Testis (tissue), 3 donors: ENCODE data around the gene CD9. TPM values are rescaled to one million over a fixed set of nuclear protein-coding genes. Genes with fewer than 3 reads are reported as not detected.
A peak's percentile ranks its signal among the peaks of the same experiment; 100 is the strongest.

Experiments used
- DNase-seq: peaks from one replicate; pipeline ENCODE4 v3.0.0-alpha.2; 2019
- H3K27ac ChIP-seq, 2 donors: fragments of 200-600 bp; sonication (generic); one replicate each; pipeline ENCODE4 v1.5.1; 2019
- H3K27me3 ChIP-seq: fragments of 200-600 bp; sonication (generic); one replicate; pipeline ENCODE4 v1.5.1; 2019
- H3K36me3 ChIP-seq: fragments of 200-600 bp; sonication (generic); one replicate; pipeline ENCODE4 v1.5.1; 2017; ENCODE audit warnings: low read depth; ENCODE audit errors: missing control alignments
- H3K4me1 ChIP-seq: fragments of 200-600 bp; sonication (generic); one replicate; pipeline ENCODE4 v1.5.1; 2019
- H3K4me3 ChIP-seq, 2 donors: fragments of 200-600 bp; sonication (generic); one replicate each; pipeline ENCODE4 v1.5.1; 2017 to 2019
- H3K9me3 ChIP-seq: fragments of 200-600 bp; sonication (generic); one replicate; pipeline ENCODE4 v1.5.1; 2017
- POLR2A ChIP-seq: fragments of 450-650 bp; IDR thresholded peaks from one replicate; pipeline ENCODE4 v1.6.1; 2017; ENCODE audit warnings: antibody characterized with exemption, mild to moderate bottlenecking, moderate library complexity
- WGBS, 2 donors: methylation state at CpG; one replicate each; pipeline ENCODE4 v1.1.5; 2018; 5-methylcytosine and 5-hydroxymethylcytosine counted together
- intact Hi-C: fragments of 100-400 bp; cut with DNase I; formaldehyde crosslinking; loops from one replicate; pipeline ENCODE4 v1.15.1; 2023; ENCODE audit warnings: low total_unique reads
- polyA plus RNA-seq: library from polyadenylated mRNA; stranded (reverse); fragments of 350-450 nt; fragmentation: Illumina TruSeq; extraction: RNeasy Lipid Tissue Mini Kit (QIAGEN cat#74804); gene quantifications from one replicate; pipeline ENCODE4 v1.2.3, GENCODE V29; 2014; ENCODE audit warnings: low read depth, low replicate concordance; ENCODE audit not compliant: insufficient read depth
- total RNA-seq, 2 donors: library from RNA; depleted of rRNA; stranded (reverse); fragments of >200 nt; gene quantifications; one replicate each; pipeline ENCODE4 v1.2.3, GENCODE V29; 2016
- TF ChIP-seq, protein P1 (sequence below), 3 experiments: fragments of 450-650 bp in 2 of 3; fragments of 200-600 bp in 1 of 3; sonication (generic) in 1 of 3; IDR thresholded peaks; one replicate each; pipeline ENCODE4 v1.5.1; 2016 to 2019; ENCODE audit warnings: antibody characterized with exemption in 3 of 3, mild to moderate bottlenecking in 2 of 3, moderate library complexity in 1 of 3

The CD9 gene
- total and polyA plus RNA-seq, 3 donors from 2014 or later: 31.2 to 94.2 (median 53.1) TPM

DNA sequence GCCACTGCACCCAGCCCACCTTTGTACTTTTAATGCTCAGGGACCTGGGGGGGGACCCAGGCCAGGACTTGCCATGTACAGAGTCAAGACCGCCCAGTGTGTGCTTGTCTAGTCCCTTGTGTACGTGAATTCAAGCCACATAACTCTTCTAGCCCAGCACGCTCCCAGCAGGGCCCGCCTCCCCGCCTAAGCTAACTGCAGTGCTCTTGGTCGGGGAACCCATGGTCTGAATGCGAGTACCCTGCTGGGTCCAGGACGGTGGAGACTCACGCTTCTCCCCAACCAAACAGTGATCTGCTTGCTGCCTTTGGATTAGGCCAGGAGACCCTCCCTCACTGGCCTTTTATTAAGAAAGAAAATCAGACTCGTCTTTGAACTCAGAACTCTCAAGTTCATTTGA lies 23.3 kb downstream of the CD9 start:
- Histone ChIP-seq H3K36me3 (no peaks in the 10 kb centered on the region), H3K27me3 (no peaks in the 10 kb centered on the region), H3K27ac (no peak overlapping the region), H3K4me3 (no peak overlapping the region), H3K9me3 (no peaks in the 10 kb centered on the region), H3K4me1 (peaks cover 19% of the 10 kb centered on the region)
- 99 to 100% methylated on average over 1 to 10 of the region's 10 CpGs for WGBS, 2 donors
- intact Hi-C loops: no loop called here
- DNase-seq: no peak
- TF ChIP-seq, protein P1, sequence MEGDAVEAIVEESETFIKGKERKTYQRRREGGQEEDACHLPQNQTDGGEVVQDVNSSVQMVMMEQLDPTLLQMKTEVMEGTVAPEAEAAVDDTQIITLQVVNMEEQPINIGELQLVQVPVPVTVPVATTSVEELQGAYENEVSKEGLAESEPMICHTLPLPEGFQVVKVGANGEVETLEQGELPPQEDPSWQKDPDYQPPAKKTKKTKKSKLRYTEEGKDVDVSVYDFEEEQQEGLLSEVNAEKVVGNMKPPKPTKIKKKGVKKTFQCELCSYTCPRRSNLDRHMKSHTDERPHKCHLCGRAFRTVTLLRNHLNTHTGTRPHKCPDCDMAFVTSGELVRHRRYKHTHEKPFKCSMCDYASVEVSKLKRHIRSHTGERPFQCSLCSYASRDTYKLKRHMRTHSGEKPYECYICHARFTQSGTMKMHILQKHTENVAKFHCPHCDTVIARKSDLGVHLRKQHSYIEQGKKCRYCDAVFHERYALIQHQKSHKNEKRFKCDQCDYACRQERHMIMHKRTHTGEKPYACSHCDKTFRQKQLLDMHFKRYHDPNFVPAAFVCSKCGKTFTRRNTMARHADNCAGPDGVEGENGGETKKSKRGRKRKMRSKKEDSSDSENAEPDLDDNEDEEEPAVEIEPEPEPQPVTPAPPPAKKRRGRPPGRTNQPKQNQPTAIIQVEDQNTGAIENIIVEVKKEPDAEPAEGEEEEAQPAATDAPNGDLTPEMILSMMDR (IDR thresholded peaks at IDR 0.05): no peak
- no peak for TF ChIP-seq POLR2A

DNA sequence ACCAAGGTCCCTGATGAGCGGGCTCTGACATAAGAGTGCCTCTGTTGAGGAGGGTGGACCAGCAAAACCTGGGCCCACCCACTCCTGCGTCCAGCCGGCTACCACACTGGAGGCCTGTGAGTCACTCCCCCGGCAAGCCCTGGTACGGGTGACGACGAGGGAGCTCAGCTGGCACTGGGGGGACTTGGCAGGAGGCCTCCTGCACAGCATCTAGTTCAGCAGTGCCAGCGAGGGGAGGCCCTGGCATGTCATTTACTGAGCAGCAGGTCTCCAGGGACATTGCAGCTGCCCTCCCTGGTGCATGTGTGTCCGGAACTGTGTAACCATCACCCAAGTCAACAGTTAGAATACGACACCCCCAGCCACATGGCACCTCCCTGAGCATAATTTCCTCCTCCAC lies 24.4 kb downstream of the CD9 start:
- intact Hi-C loops: no loop called here
- no peak overlapping the region for H3K4me3 ChIP-seq
- TF ChIP-seq POLR2A: no peak
- TF ChIP-seq, protein P1 (IDR thresholded peaks at IDR 0.05): no peak
- H3K36me3 ChIP-seq: no peaks in the 10 kb centered on the region
- no peak for DNase-seq
- WGBS, 2 donors: 69 to 79% methylated on average over 5 to 9 of the region's 10 CpGs
- H3K9me3 ChIP-seq: no peaks in the 10 kb centered on the region
- no peaks in the 10 kb centered on the region for H3K27me3 ChIP-seq
- H3K27ac ChIP-seq: no peak overlapping the region
- peaks cover 28% of the 10 kb centered on the region for H3K4me1 ChIP-seq

DNA sequence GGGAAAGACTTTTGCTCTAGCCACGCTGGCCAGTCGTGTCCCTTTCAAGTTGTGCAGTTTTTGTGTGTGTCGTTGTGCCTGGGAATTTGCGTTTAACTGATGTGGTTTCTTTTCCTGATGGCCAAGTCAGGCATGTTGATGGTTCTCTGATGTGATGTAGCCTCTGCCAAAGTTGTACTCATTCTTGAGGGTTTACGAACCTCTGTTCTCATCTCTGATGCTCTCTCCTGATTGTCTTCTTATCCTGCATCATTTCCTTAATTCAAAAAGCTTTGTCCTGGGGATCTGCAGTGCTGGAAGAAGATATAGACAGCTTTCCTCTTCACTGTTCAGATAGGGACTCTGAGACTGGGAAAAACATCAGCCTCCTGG lies 25.4 kb downstream of the CD9 start:
- intact Hi-C loops: no loop called here
- Histone ChIP-seq H3K9me3 (no peaks in the 10 kb centered on the region), H3K27ac (peak overlapping the region; percentile 61 to 90), H3K36me3 (no peaks in the 10 kb centered on the region), H3K4me3 (no peak overlapping the region), H3K4me1 (peaks cover 38% of the 10 kb centered on the region), H3K27me3 (no peaks in the 10 kb centered on the region)
- DNase-seq: no peak
- no peak for TF ChIP-seq POLR2A
- TF ChIP-seq, protein P1 (IDR thresholded peaks at IDR 0.05): no peak
- WGBS, 2 donors: 84 to 87% methylated on average over 5 of the region's 5 CpGs

DNA sequence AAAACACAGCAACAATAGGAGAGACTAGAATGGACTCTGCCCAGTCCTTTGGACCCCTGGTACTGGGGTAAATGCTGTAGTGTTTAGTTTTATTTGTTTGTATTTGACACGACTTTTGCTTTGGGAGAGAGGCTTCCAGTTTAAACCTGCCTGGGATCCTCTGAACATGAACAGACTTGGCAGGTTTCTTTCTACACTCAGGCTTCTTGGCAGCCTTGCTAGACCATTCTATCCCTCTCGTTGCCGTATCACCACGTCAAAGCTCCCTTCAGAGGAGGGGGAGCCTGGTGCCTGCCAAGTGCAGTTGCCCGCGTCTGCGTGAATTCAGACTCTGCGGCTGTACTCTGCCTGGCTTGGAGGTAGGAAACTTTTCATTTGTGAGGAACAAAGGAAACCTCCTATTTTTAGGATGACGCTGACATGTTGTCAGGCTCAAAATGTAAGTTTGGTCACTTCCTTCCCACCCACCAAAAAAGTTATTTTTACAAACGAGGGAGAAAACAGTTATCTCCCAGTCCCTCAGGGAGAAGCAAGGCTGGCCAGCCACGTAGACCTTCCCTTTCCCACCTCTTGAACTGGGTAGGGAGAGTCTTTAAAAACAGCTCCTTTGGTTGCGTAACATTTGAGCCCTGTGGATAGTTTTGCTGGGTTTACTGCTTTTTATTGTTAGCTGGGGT lies 25.9 kb downstream of the CD9 start:
- Histone ChIP-seq H3K36me3 (no peaks in the 10 kb centered on the region), H3K27me3 (no peaks in the 10 kb centered on the region), H3K4me3 (no peak overlapping the region), H3K9me3 (no peaks in the 10 kb centered on the region), H3K27ac (peak overlapping the region; percentile 61 to 90), H3K4me1 (peaks cover 38% of the 10 kb centered on the region)
- no peak for TF ChIP-seq POLR2A
- TF ChIP-seq, protein P1 (IDR thresholded peaks at IDR 0.05): no peak
- 31 to 41% methylated on average over 12 of the region's 12 CpGs for WGBS, 2 donors
- intact Hi-C loops: no loop called here
- peak; percentile 81 for DNase-seq

DNA sequence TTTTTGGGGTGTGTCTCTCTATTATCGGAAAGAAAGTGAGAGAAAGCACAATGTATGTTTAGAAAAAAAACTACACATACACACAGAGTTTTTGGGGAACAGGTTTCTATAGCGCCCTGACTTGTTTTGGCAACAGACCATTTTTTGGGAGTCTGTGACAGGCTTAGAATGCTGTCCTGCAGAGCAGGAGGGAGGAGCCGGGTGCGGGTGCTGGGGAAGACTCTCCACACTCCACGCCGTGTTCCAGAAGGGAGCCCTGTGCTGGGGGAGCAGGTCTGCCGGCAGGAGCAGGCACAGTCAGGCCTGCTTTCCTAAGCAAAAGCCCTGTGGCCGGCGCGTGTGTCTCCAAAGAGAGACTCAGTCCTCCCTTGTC lies 26.5 kb downstream of the CD9 start:
- Histone ChIP-seq H3K27me3 (no peaks in the 10 kb centered on the region), H3K4me1 (peaks cover 42% of the 10 kb centered on the region), H3K4me3 (no peak overlapping the region), H3K27ac (peak overlapping the region; percentile 61 to 90), H3K36me3 (no peaks in the 10 kb centered on the region), H3K9me3 (no peaks in the 10 kb centered on the region)
- intact Hi-C loops: no loop called here
- 48 to 62% methylated on average over 10 of the region's 10 CpGs for WGBS, 2 donors
- no peak for DNase-seq
- no peak for TF ChIP-seq POLR2A
- TF ChIP-seq, protein P1 (IDR thresholded peaks at IDR 0.05): no peak
